Measurements from ENCODE around the gene ZDHHC1. TPM values are rescaled to one million over a fixed set of nuclear protein-coding genes. Genes with fewer than 3 reads are reported as not detected.

The ZDHHC1 gene
- total and polyA plus RNA-seq, 2 of the 13 experiments (the other 11 are each of a cell fraction or from before 2014, with no cell fraction given): 0.51 to 1.1 TPM

GRCh38 chr16:67430504-67430976 lies 14.3 kb upstream of the ZDHHC1 start (continued):
- TF ChIP-seq RAD21 (CRISPR knock-in tag; IDR thresholded peaks at IDR 0.05) (peak; percentile 73; the same call in 1 of the 2 replicates), GZF1 (CRISPR knock-in tag; IDR thresholded peaks at IDR 0.05) (peak; percentile 24; the same call in 1 of the 2 replicates), TFDP2 (CRISPR knock-in tag; IDR thresholded peaks at IDR 0.05) (peak; percentile 71), AGO2 (optimal IDR thresholded peaks at IDR 0.05; ENCODE audit: low read depth, low read length) (peak; percentile 62), NR2F2 (IDR thresholded peaks at IDR 0.05; ENCODE audit: borderline replicate concordance, low read depth) (no peak), ASH2L (IDR thresholded peaks at IDR 0.05; ENCODE audit: insufficient read length, low read depth, low read length) (no peak), ZNF552 (CRISPR knock-in tag; IDR thresholded peaks at IDR 0.05; ENCODE audit: borderline replicate concordance) (peak; percentile 96), KMT2B (CRISPR knock-in tag; IDR thresholded peaks at IDR 0.05) (no peak), KAT7 (CRISPR knock-in tag; IDR thresholded peaks at IDR 0.05; ENCODE audit: borderline replicate concordance) (no peak; the same call in 1 of the 2 replicates), THAP9 (CRISPR knock-in tag; IDR thresholded peaks at IDR 0.05; ENCODE audit: borderline replicate concordance) (peak; percentile 63; the same call in 1 of the 2 replicates), ZBTB33 (CRISPR knock-in tag; IDR thresholded peaks at IDR 0.05) (no peak), MXD3 (CRISPR knock-in tag; IDR thresholded peaks at IDR 0.05) (peak; percentile 92), ONECUT2 (CRISPR knock-in tag; IDR thresholded peaks at IDR 0.05) (no peak; the same call in 1 of the 2 replicates), MIER2 (CRISPR knock-in tag; IDR thresholded peaks at IDR 0.05) (no peak), DNMT3B (CRISPR knock-in tag; conservative IDR thresholded peaks at IDR 0.05) (no peak), ZNF260 (CRISPR knock-in tag; IDR thresholded peaks at IDR 0.05; ENCODE audit: borderline replicate concordance, low read depth) (no peak), HMGA1 (CRISPR knock-in tag; conservative IDR thresholded peaks at IDR 0.05) (no peak), TAF1 (CRISPR knock-in tag; IDR thresholded peaks at IDR 0.05) (peak; percentile 63; the same call in 1 of the 2 replicates), HNF4G (IDR thresholded peaks at IDR 0.05; ENCODE audit: borderline replicate concordance, low read depth, low read length) (peak; percentile 63; the same call in 1 of the 2 replicates), HNF4G (CRISPR knock-in tag; IDR thresholded peaks at IDR 0.05; ENCODE audit: borderline replicate concordance, low read depth) (no peak; the same call in 1 of the 2 replicates), ZNF549 (CRISPR knock-in tag; IDR thresholded peaks at IDR 0.05) (no peak), HIC2 (CRISPR knock-in tag; IDR thresholded peaks at IDR 0.05; ENCODE audit: low read depth) (peak; percentile 44), ZZZ3 (CRISPR knock-in tag; IDR thresholded peaks at IDR 0.05; ENCODE audit: borderline replicate concordance) (peak; percentile 84; the same call in 1 of the 2 replicates)

All from HepG2 (cell line).